Mucosa of rectum (tissue), 2 donors: Measurements from ENCODE around the gene ZNF726.
"Not testable (repeated sequence)": the region's sequence is repeated elsewhere in the genome, so short reads cannot be mapped to it uniquely, and the experiment has no call there.

Experiments
- H3K27ac ChIP-seq, 2 donors: one replicate each; pipeline ENCODE4 v1.7.0; 2013; ENCODE audit warnings: inconsistent platforms in 2 of 2, low read depth in 2 of 2, low read length in 2 of 2
- H3K27me3 ChIP-seq, 2 donors: one replicate each; pipeline ENCODE4 v1.7.0; 2013; ENCODE audit warnings: low read length in 2 of 2; ENCODE audit not compliant: control insufficient read depth in 2 of 2, insufficient read depth in 2 of 2
- H3K36me3 ChIP-seq, 2 donors: one replicate each; pipeline ENCODE4 v1.7.0; 2013; ENCODE audit warnings: low read length in 2 of 2; ENCODE audit not compliant: control insufficient read depth in 2 of 2, insufficient read depth in 2 of 2
- H3K4me1 ChIP-seq, 2 donors: one replicate each; pipeline ENCODE4 v1.7.0; 2013; ENCODE audit warnings: low read length in 2 of 2, mild to moderate bottlenecking in 1 of 2; ENCODE audit not compliant: control insufficient read depth in 2 of 2, insufficient read depth in 2 of 2
- H3K4me3 ChIP-seq, 2 donors: one replicate each; pipeline ENCODE4 v1.7.0; 2013; ENCODE audit warnings: low read length in 2 of 2
- H3K9ac ChIP-seq, 2 donors: one replicate each; pipeline ENCODE4 v1.7.0; 2013; ENCODE audit warnings: low read length in 2 of 2, low read depth in 1 of 2, mild to moderate bottlenecking in 1 of 2
- H3K9me3 ChIP-seq, 2 donors: one replicate each; pipeline ENCODE4 v1.7.0; 2013; ENCODE audit warnings: low read length in 2 of 2; ENCODE audit not compliant: control insufficient read depth in 2 of 2
- donor health status: healthy.
- donor health status: Normal muscosa, but diverticular disease.

Gene ZNF726

GRCh38 chr19:23914402-23915286, at the start of gene ZNF726:
ZNF726 (plus strand) TSS chr19:23914886; CDS start chr19:23914995, 109 bp downstream.
- H3K27me3 ChIP-seq = no peaks in the 10 kb centered on the region
- H3K27ac ChIP-seq = peak within 1 kb of the TSS; percentile 38 to 76
- H3K4me3 ChIP-seq = peak within 1 kb of the TSS; percentile 80 to 82
- no peaks in the 10 kb centered on the region for H3K4me1 ChIP-seq
- peak within 1 kb of the TSS; percentile 71 to 81 for H3K9ac ChIP-seq
- no peaks in the 10 kb centered on the region for H3K36me3 ChIP-seq
- H3K9me3 ChIP-seq = no peaks in the 10 kb centered on the region

GRCh38 chr19:23867895-23868294, 46.8 kb upstream of the ZNF726 start:
- H3K27me3 ChIP-seq = no peaks in the 10 kb centered on the region
- no peak overlapping the region for H3K27ac ChIP-seq
- no peaks in the 10 kb centered on the region for H3K4me1 ChIP-seq
- H3K36me3 ChIP-seq = no peaks in the 10 kb centered on the region
- no peak overlapping the region for H3K9ac ChIP-seq
- no peak overlapping the region for H3K4me3 ChIP-seq
- H3K9me3 ChIP-seq = no peaks in the 10 kb centered on the region

- Histone ChIP-seq H3K9me3 (no peaks in the 10 kb centered on the region), H3K4me3 (no peak overlapping the region), H3K27me3 (no peaks in the 10 kb centered on the region), H3K4me1 (no peaks in the 10 kb centered on the region), H3K27ac (no peak overlapping the region), H3K9ac (no peak overlapping the region), H3K36me3 (no peaks in the 10 kb centered on the region)
Observed at GRCh38 chr19:23868630-23869029, 46.1 kb upstream of the ZNF726 start.

GRCh38 chr19:23872282-23872919, 42.3 kb upstream of the ZNF726 start:
- H3K4me3 ChIP-seq = no peak overlapping the region
- H3K36me3 ChIP-seq = no peaks in the 10 kb centered on the region
- peaks cover 0 to 7% of the 10 kb centered on the region in 2 donors for H3K4me1 ChIP-seq
- H3K27me3 ChIP-seq = no peaks in the 10 kb centered on the region
- no peaks in the 10 kb centered on the region for H3K9me3 ChIP-seq
- H3K9ac ChIP-seq = no peak overlapping the region
- no peak overlapping the region for H3K27ac ChIP-seq

- H3K27ac ChIP-seq = peak overlapping the region in 1 of 2 donors; percentile 61
- H3K36me3 ChIP-seq = no peaks in the 10 kb centered on the region
- H3K9me3 ChIP-seq = peaks cover 3 to 4% of the 10 kb centered on the region in 2 donors
Observed at GRCh38 chr19:23876261-23876660, 38.4 kb upstream of the ZNF726 start.

GRCh38 chr19:23876756-23877155, 37.9 kb upstream of the ZNF726 start:
- not testable (repeated sequence) for H3K36me3 ChIP-seq, H3K4me3 ChIP-seq, H3K9me3 ChIP-seq, H3K9ac ChIP-seq, H3K4me1 ChIP-seq, H3K27me3 ChIP-seq
- peak overlapping the region; percentile 15 to 78 for H3K27ac ChIP-seq

More at GRCh38 chr19:23876261-23876660, 38.4 kb upstream of the ZNF726 start:
- Histone ChIP-seq H3K4me3 (no peak overlapping the region), H3K9ac (no peak overlapping the region), H3K4me1 (peaks cover 0 to 8% of the 10 kb centered on the region in 2 donors), H3K27me3 (no peaks in the 10 kb centered on the region)

GRCh38 chr19:23882493-23882892, 32.2 kb upstream of the ZNF726 start:
- H3K4me3 ChIP-seq = peak overlapping the region in 1 of 2 donors; percentile 60
- peaks cover 10% of the 10 kb centered on the region in 2 donors for H3K9me3 ChIP-seq
- H3K27ac ChIP-seq = peak overlapping the region; percentile 71 to 78
- no peak overlapping the region for H3K9ac ChIP-seq
- no peaks in the 10 kb centered on the region for H3K36me3 ChIP-seq
- H3K4me1 ChIP-seq = peaks cover 4 to 20% of the 10 kb centered on the region in 2 donors
- no peaks in the 10 kb centered on the region for H3K27me3 ChIP-seq

GRCh38 chr19:23884363-23884762, 30.3 kb upstream of the ZNF726 start:
- peaks cover 14 to 22% of the 10 kb centered on the region in 2 donors for H3K9me3 ChIP-seq
- no peak overlapping the region for H3K9ac ChIP-seq
- no peak overlapping the region for H3K4me3 ChIP-seq
- no peak overlapping the region for H3K27ac ChIP-seq
- H3K4me1 ChIP-seq = peaks cover 6 to 25% of the 10 kb centered on the region in 2 donors
- no peaks in the 10 kb centered on the region for H3K27me3 ChIP-seq
- no peaks in the 10 kb centered on the region for H3K36me3 ChIP-seq

GRCh38 chr19:23887642-23888041, 27.0 kb upstream of the ZNF726 start:
- Histone ChIP-seq H3K4me1 (peaks cover 6 to 17% of the 10 kb centered on the region in 2 donors), H3K9ac (no peak overlapping the region), H3K36me3 (no peaks in the 10 kb centered on the region), H3K4me3 (peak overlapping the region in 1 of 2 donors; percentile 56), H3K9me3 (peaks cover 8 to 19% of the 10 kb centered on the region in 2 donors), H3K27me3 (no peaks in the 10 kb centered on the region), H3K27ac (peak overlapping the region; percentile 23 to 86)

GRCh38 chr19:23896096-23896495, 18.6 kb upstream of the ZNF726 start:
- not testable (repeated sequence) for H3K4me1 ChIP-seq, H3K27me3 ChIP-seq, H3K9me3 ChIP-seq, H3K36me3 ChIP-seq, H3K4me3 ChIP-seq, H3K9ac ChIP-seq
- H3K27ac ChIP-seq = peak overlapping the region in 1 of 2 donors; percentile 32
